Endodermal cell (in vitro differentiated cells): Measurements from ENCODE around the gene C2. TPM values are rescaled to one million over a fixed set of nuclear protein-coding genes. Genes with fewer than 3 reads are reported as not detected.

Source experiments
- DNase-seq: peaks from one replicate; pipeline ENCODE4 v3.0.0-alpha.2; 2017
- H3K27ac ChIP-seq: 2 replicates; pipeline ENCODE4 v1.5.1; 2013; ENCODE audit warnings: mild to moderate bottlenecking, low read depth, low read length, moderate library complexity
- H3K27me3 ChIP-seq: 2 replicates; pipeline ENCODE4 v1.6.1; 2013; ENCODE audit warnings: mild to moderate bottlenecking, low read length, moderate library complexity; ENCODE audit not compliant: insufficient read depth, control insufficient read depth, poor library complexity, severe bottlenecking
- H3K36me3 ChIP-seq: 2 replicates; pipeline ENCODE4 v1.7.0; 2013; ENCODE audit warnings: mild to moderate bottlenecking, low read length, moderate library complexity; ENCODE audit not compliant: control insufficient read depth, insufficient read depth
- H3K4me1 ChIP-seq: one replicate; pipeline ENCODE4 v1.7.0; 2013; ENCODE audit warnings: low read length; ENCODE audit not compliant: control insufficient read depth, insufficient read depth
- H3K4me3 ChIP-seq: 2 replicates; pipeline ENCODE4 v1.5.1; 2013; ENCODE audit warnings: mild to moderate bottlenecking, low read length, moderate library complexity
- H3K9ac ChIP-seq: 2 replicates; pipeline ENCODE4 v1.6.1; 2013; ENCODE audit warnings: mild to moderate bottlenecking, low read length, moderate library complexity; ENCODE audit not compliant: poor library complexity, severe bottlenecking; ENCODE audit errors: extremely low read depth
- H3K9me3 ChIP-seq: 2 replicates; pipeline ENCODE4 v1.6.1; 2013; ENCODE audit warnings: mild to moderate bottlenecking, low read length, moderate library complexity; ENCODE audit not compliant: control insufficient read depth
- H3K27ac Mint-ChIP-seq: 2 replicates; pipeline ENCODE4 v1.8.0; 2020; ENCODE audit warnings: mixed read lengths
- H3K27me3 Mint-ChIP-seq: 2 replicates; pipeline ENCODE4 v1.8.0; 2021; ENCODE audit warnings: mild to moderate bottlenecking, mixed read lengths; ENCODE audit not compliant: insufficient read depth
- H3K36me3 Mint-ChIP-seq: 2 replicates; pipeline ENCODE4 v1.8.0; 2020; ENCODE audit warnings: low read depth, mixed read lengths
- H3K4me1 Mint-ChIP-seq: 2 replicates; pipeline ENCODE4 v1.8.0; 2020; ENCODE audit warnings: mixed read lengths
- H3K4me3 Mint-ChIP-seq: 2 replicates; pipeline ENCODE4 v1.8.0; 2020; ENCODE audit warnings: mild to moderate bottlenecking, moderate library complexity, mixed read lengths
- H3K9me3 Mint-ChIP-seq: 2 replicates; pipeline ENCODE4 v1.8.0; 2020; ENCODE audit warnings: mild to moderate bottlenecking, mixed read lengths
- WGBS, 2 experiments: methylation state at CpG; one replicate each; pipeline versions ENCODE4 v1.1.5 to v1.1.7; 2013; ENCODE audit warnings: missing lambda C conversion rate in 2 of 2, mixed read lengths in 1 of 2; ENCODE audit not compliant: insufficient coverage in 1 of 2, insufficient read length in 1 of 2; 5-methylcytosine and 5-hydroxymethylcytosine counted together
- long read RNA-seq, 4 experiments: library from polyadenylated mRNA in 2 of 4; library from RNA in 1 of 4; library from capped mRNA in 1 of 4; stranded (forward) in 3 of 4; unstranded in 1 of 4; transcript quantifications; one replicate each; pipeline ENCODE4 v2.0.0, GENCODE V29; 2020 to 2021; ENCODE audit warnings: inconsistent platforms in 1 of 4
- polyA plus RNA-seq, 2 experiments: library from polyadenylated mRNA; stranded (reverse); fragments of 50-300 nt; gene quantifications; one replicate each; pipeline ENCODE4 v1.2.3, GENCODE V29; 2013
- total RNA-seq, 2 donors: library from RNA; stranded (reverse); fragmentation: NEBNext Ultra II Directional in 1 of 2; extraction: Animal tissue kit (Norgen Biotek cat#: 25700) in 1 of 2; gene quantifications; 2 replicates in 1 of 2; 3 replicates in 1 of 2; pipeline ENCODE4 v1.2.1, GENCODE V29; 2021
- TF ChIP-seq, protein P1 (sequence below): fragments of 200-600 bp; sonication (generic); conservative IDR thresholded peaks from 2 replicates; pipeline ENCODE4 v1.5.0; 2021; ENCODE audit warnings: antibody characterized with exemption, mild to moderate bottlenecking

C2 gene
- total RNA-seq, result 1 to 10 TPM in 1 of 2 donors, under 1 TPM in 1; 0.29 to 1.0 TPM
- 0.89 TPM for polyA plus RNA-seq (2013, experiment 1 of 2)
- 0.70 TPM for polyA plus RNA-seq (2013, experiment 2 of 2)
- long read RNA-seq, experiment 1, result 0 reads
- long read RNA-seq, experiment 2, result 0 reads
- long read RNA-seq, experiment 3, partial matches to known transcripts, result 0 of 1 reads
- long read RNA-seq, experiment 3, other reads (novel, unspliced or antisense), result 1 of 1 reads
- long read RNA-seq, experiment 4, result 0 reads

DNA sequence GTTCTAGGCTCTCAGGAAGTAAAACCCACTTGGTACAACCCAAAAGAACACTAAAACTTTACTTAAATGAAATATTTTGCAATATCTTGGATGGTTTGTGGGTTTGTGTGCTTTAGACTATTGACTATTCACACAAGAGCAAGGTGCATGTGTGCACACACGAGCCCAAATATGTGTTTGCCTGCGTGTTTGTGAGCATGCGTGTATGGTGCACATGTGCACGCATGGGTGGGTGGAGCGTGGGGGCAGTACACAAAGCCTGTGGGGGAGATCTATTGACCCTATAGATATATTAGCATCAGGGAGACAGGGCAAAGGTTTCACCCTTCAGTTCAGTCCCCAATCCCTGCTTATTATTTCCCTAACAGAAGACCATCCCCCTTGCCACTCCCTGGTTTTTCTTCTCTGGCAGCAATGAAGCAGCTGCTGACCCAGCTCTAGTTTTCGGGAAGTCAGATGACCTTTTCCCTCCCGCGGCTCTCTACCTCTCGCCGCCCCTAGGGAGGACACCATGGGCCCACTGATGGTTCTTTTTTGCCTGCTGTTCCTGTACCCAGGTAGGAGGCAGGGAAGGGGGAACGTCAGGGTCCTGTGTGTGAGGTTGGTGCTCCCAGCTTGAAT is at the start of gene C2:
Gene C2 (plus strand): TSS at position 476 of the 621 bp plus-strand sequence. CDS start 36 bp downstream, at position 512.
- Mint-ChIP-seq H3K27ac (no peak within 1 kb of the TSS), H3K9me3 (peaks cover 6% of the 10 kb centered on the region), H3K36me3 (no peaks in the 10 kb centered on the region), H3K4me3 (no peak within 1 kb of the TSS), H3K27me3 (peaks cover 14% of the 10 kb centered on the region), H3K4me1 (no peaks in the 10 kb centered on the region)
- WGBS, 2 experiments, result 86 to 92% methylated on average over 7 to 11 of the region's 11 CpGs
- Histone ChIP-seq H3K4me1 (no peaks in the 10 kb centered on the region), H3K4me3 (no peak within 1 kb of the TSS), H3K27me3 (peaks cover 9% of the 10 kb centered on the region), H3K27ac (no peak within 1 kb of the TSS), H3K9ac (no peak within 1 kb of the TSS), H3K36me3 (no peaks in the 10 kb centered on the region), H3K9me3 (no peaks in the 10 kb centered on the region)
- DNase-seq, result no peak
- TF ChIP-seq, protein P1, sequence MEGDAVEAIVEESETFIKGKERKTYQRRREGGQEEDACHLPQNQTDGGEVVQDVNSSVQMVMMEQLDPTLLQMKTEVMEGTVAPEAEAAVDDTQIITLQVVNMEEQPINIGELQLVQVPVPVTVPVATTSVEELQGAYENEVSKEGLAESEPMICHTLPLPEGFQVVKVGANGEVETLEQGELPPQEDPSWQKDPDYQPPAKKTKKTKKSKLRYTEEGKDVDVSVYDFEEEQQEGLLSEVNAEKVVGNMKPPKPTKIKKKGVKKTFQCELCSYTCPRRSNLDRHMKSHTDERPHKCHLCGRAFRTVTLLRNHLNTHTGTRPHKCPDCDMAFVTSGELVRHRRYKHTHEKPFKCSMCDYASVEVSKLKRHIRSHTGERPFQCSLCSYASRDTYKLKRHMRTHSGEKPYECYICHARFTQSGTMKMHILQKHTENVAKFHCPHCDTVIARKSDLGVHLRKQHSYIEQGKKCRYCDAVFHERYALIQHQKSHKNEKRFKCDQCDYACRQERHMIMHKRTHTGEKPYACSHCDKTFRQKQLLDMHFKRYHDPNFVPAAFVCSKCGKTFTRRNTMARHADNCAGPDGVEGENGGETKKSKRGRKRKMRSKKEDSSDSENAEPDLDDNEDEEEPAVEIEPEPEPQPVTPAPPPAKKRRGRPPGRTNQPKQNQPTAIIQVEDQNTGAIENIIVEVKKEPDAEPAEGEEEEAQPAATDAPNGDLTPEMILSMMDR, result no peak

DNA sequence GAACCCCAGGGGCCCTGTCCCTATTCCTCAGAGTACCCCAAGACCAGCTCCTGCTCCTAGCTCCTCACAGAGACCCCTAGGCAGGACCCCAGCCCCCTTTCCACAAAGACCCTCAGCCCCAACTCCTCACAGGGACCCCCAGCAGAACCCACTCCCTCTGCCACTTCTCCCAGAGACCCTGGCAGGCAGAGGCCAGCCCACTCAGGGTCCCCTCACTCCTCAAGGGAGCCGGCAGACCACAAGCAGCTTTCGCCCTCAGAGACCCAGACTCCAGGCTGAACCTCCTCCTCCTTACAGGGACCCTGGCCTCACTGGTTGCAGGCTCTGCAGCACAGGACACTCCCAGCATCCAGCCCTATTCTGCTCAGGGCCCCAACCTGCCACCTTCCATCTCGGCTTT is 49.3 kb upstream of the C2 start:
- peaks cover 20% of the 10 kb centered on the region for H3K36me3 ChIP-seq
- H3K9ac ChIP-seq, result no peak overlapping the region
- TF ChIP-seq, protein P1, result no peak
- 80 to 86% methylated on average over 2 to 3 of the region's 3 CpGs for WGBS, 2 experiments
- H3K4me3 ChIP-seq, result no peak overlapping the region
- H3K27me3 ChIP-seq, result no peaks in the 10 kb centered on the region
- no peaks in the 10 kb centered on the region for H3K4me1 ChIP-seq
- Mint-ChIP-seq H3K4me1 (peaks cover 3% of the 10 kb centered on the region), H3K27me3 (peaks cover 8% of the 10 kb centered on the region), H3K4me3 (no peak overlapping the region), H3K9me3 (no peaks in the 10 kb centered on the region), H3K27ac (no peak overlapping the region), H3K36me3 (peaks cover 34% of the 10 kb centered on the region)
- DNase-seq, result no peak
- no peak overlapping the region for H3K27ac ChIP-seq
- H3K9me3 ChIP-seq, result no peaks in the 10 kb centered on the region

DNA sequence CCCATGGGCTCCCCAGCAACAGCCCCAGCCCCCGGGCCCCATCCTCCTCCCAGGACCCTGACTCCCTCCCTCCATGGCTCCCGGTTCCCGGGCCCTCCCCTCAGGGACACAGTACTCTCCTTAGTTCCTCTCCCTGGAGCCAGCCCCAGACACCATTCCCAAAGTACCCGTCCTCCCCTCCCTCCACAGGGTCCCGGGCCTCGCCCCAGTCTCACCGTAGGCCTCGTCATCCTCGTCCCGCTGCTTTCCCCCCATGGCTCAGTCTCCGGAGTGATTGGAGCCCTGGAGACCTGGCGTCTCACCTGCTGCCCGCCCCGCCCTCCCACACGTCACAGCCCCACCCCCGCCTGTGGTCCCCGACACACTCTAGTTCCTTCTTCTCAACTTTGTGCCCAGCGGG is 48.8 kb upstream of the C2 start, which contains the start of gene SLC44A4:
Gene SLC44A4 (minus strand): TSS at position 272 of the 400 bp plus-strand sequence. CDS start 17 bp downstream, at position 255.
- H3K27ac Mint-ChIP-seq, result no peak within 1 kb of the TSS
- 78 to 80% methylated on average over 3 to 18 of the region's 18 CpGs for WGBS, 2 experiments
- DNase-seq, result peak; percentile 77
- Histone ChIP-seq H3K27me3 (no peaks in the 10 kb centered on the region), H3K4me3 (no peak within 1 kb of the TSS), H3K27ac (no peak within 1 kb of the TSS), H3K9me3 (no peaks in the 10 kb centered on the region), H3K9ac (no peak within 1 kb of the TSS), H3K36me3 (peaks cover 25% of the 10 kb centered on the region), H3K4me1 (no peaks in the 10 kb centered on the region)
- H3K27me3 Mint-ChIP-seq, result peaks cover 8% of the 10 kb centered on the region
- H3K4me1 Mint-ChIP-seq, result peaks cover 3% of the 10 kb centered on the region
- no peak within 1 kb of the TSS for H3K4me3 Mint-ChIP-seq
- H3K36me3 Mint-ChIP-seq, result peaks cover 38% of the 10 kb centered on the region
- H3K9me3 Mint-ChIP-seq, result no peaks in the 10 kb centered on the region
- TF ChIP-seq, protein P1, result no peak
